Hepatocyte (in vitro differentiated cells): ENCODE results near the gene INSYN1.

Experiments
- CTCF ChIP-seq: fragments of 200-600 bp; sonication (generic); IDR thresholded peaks from 2 replicates; pipeline ENCODE4 v1.5.1; 2016; ENCODE audit warnings: antibody characterized with exemption, mild to moderate bottlenecking; ENCODE audit not compliant: poor library complexity
- EZH2 ChIP-seq: fragments of 200-600 bp; sonication (generic); IDR thresholded peaks from 2 replicates; pipeline ENCODE4 v1.6.1; 2016; ENCODE audit warnings: antibody characterized with exemption, mild to moderate bottlenecking, borderline replicate concordance
- EZH2phosphoT487 ChIP-seq: fragments of 200-600 bp; sonication (generic); IDR thresholded peaks from one replicate; pipeline ENCODE4 v1.6.1; 2018; ENCODE audit warnings: antibody characterized with exemption, mild to moderate bottlenecking, low read depth, moderate library complexity; ENCODE audit not compliant: unreplicated experiment, severe bottlenecking

- TF ChIP-seq CTCF (no peak), EZH2phosphoT487 (no peak), EZH2 (no peak)
Measured at GRCh38 chr15:73722425-73722824, 30.7 kb downstream of the INSYN1 start.
